WTC11 (cell line): ENCODE measurements around the gene KAZN.

ENCODE experiments used
- CREM ChIP-seq: sonication (generic); formaldehyde crosslinking; IDR thresholded peaks from 2 replicates; pipeline ENCODE4 v1.8.1; 2022; ENCODE audit warnings: mild to moderate bottlenecking, missing genetic modification reagents, moderate library complexity
- FOXP1 ChIP-seq: sonication (generic); formaldehyde crosslinking; IDR thresholded peaks from 2 replicates; pipeline ENCODE4 v1.8.0; 2022; ENCODE audit warnings: missing genetic modification reagents, mild to moderate bottlenecking, moderate library complexity, borderline replicate concordance
- GABPB1 ChIP-seq: sonication (generic); formaldehyde crosslinking; IDR thresholded peaks from 2 replicates; pipeline ENCODE4 v1.8.1; 2023; ENCODE audit warnings: mild to moderate bottlenecking, missing genetic modification reagents
- SMAD3 ChIP-seq: sonication (generic); formaldehyde crosslinking; IDR thresholded peaks from 2 replicates; pipeline ENCODE4 v1.8.0; 2022; ENCODE audit warnings: missing genetic modification reagents, mild to moderate bottlenecking, borderline replicate concordance
- ZSCAN18 ChIP-seq: fragments of 250-450 bp; sonication (Bioruptor Pico); IDR thresholded peaks from 2 replicates; pipeline ENCODE4 v2.1.2; 2022; ENCODE audit warnings: mild to moderate bottlenecking, moderate library complexity
- TF ChIP-seq, protein P1 (sequence below): fragments of 200-600 bp; IDR thresholded peaks from 2 replicates; pipeline ENCODE4 v1.8.0; 2022; ENCODE audit warnings: antibody characterized with exemption
- TF ChIP-seq, protein P2 (sequence below): sonication (generic); formaldehyde crosslinking; IDR thresholded peaks from 2 replicates; pipeline ENCODE4 v1.8.1; 2022; ENCODE audit warnings: mild to moderate bottlenecking, missing genetic modification reagents, moderate library complexity, borderline replicate concordance
- TF ChIP-seq, protein P3 (sequence below): sonication (generic); formaldehyde crosslinking; IDR thresholded peaks from 2 replicates; pipeline ENCODE4 v1.8.1; 2023; ENCODE audit warnings: mild to moderate bottlenecking, missing genetic modification reagents, moderate library complexity
- TF ChIP-seq, protein P4 (sequence below): sonication (generic); formaldehyde crosslinking; IDR thresholded peaks from 2 replicates; pipeline ENCODE4 v1.8.1; 2022; ENCODE audit warnings: low read depth, missing genetic modification reagents, borderline replicate concordance

DNA sequence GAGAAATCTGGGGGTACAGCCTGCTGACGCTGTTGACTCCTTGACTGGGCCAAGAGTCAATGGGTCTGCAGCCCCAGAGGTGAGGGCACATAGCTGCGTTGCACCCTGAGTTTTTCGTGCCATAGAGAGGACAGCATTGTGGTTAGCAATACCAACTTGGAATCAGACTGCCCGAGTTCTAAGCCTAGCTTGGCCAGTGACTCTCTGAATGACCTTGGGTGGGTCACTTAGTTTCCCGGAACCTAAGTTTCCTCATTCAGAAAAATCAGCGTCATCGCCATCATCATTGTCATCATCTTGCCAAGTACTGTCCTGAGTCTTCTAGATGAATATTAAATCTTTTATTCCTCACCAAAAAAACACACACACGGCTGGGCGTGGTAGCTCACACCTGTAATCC is 403.8 kb downstream of the KAZN start:
- no peak for TF ChIP-seq ZSCAN18
- TF ChIP-seq, protein P1, sequence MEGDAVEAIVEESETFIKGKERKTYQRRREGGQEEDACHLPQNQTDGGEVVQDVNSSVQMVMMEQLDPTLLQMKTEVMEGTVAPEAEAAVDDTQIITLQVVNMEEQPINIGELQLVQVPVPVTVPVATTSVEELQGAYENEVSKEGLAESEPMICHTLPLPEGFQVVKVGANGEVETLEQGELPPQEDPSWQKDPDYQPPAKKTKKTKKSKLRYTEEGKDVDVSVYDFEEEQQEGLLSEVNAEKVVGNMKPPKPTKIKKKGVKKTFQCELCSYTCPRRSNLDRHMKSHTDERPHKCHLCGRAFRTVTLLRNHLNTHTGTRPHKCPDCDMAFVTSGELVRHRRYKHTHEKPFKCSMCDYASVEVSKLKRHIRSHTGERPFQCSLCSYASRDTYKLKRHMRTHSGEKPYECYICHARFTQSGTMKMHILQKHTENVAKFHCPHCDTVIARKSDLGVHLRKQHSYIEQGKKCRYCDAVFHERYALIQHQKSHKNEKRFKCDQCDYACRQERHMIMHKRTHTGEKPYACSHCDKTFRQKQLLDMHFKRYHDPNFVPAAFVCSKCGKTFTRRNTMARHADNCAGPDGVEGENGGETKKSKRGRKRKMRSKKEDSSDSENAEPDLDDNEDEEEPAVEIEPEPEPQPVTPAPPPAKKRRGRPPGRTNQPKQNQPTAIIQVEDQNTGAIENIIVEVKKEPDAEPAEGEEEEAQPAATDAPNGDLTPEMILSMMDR, result no peak
- no peak for TF ChIP-seq CREM (CRISPR knock-in tag)
- TF ChIP-seq, protein P2, sequence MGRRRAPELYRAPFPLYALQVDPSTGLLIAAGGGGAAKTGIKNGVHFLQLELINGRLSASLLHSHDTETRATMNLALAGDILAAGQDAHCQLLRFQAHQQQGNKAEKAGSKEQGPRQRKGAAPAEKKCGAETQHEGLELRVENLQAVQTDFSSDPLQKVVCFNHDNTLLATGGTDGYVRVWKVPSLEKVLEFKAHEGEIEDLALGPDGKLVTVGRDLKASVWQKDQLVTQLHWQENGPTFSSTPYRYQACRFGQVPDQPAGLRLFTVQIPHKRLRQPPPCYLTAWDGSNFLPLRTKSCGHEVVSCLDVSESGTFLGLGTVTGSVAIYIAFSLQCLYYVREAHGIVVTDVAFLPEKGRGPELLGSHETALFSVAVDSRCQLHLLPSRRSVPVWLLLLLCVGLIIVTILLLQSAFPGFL (CRISPR knock-in tag), result no peak
- TF ChIP-seq FOXP1 (CRISPR knock-in tag), result no peak
- TF ChIP-seq, protein P3, sequence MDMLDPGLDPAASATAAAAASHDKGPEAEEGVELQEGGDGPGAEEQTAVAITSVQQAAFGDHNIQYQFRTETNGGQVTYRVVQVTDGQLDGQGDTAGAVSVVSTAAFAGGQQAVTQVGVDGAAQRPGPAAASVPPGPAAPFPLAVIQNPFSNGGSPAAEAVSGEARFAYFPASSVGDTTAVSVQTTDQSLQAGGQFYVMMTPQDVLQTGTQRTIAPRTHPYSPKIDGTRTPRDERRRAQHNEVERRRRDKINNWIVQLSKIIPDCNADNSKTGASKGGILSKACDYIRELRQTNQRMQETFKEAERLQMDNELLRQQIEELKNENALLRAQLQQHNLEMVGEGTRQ, result no peak
- TF ChIP-seq, protein P4, sequence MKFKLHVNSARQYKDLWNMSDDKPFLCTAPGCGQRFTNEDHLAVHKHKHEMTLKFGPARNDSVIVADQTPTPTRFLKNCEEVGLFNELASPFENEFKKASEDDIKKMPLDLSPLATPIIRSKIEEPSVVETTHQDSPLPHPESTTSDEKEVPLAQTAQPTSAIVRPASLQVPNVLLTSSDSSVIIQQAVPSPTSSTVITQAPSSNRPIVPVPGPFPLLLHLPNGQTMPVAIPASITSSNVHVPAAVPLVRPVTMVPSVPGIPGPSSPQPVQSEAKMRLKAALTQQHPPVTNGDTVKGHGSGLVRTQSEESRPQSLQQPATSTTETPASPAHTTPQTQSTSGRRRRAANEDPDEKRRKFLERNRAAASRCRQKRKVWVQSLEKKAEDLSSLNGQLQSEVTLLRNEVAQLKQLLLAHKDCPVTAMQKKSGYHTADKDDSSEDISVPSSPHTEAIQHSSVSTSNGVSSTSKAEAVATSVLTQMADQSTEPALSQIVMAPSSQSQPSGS (CRISPR knock-in tag), result no peak
- no peak for TF ChIP-seq GABPB1 (CRISPR knock-in tag)
- no peak for TF ChIP-seq SMAD3
